Measurements from ENCODE around the gene UBL5.

GRCh38 chr19:9854282-9854846 lies 26.6 kb downstream of the UBL5 start:
- TF ChIP-seq EZH2 (IDR thresholded peaks at IDR 0.05; ENCODE audit: borderline replicate concordance, low read length): no peak
- TF ChIP-seq, protein P1, sequence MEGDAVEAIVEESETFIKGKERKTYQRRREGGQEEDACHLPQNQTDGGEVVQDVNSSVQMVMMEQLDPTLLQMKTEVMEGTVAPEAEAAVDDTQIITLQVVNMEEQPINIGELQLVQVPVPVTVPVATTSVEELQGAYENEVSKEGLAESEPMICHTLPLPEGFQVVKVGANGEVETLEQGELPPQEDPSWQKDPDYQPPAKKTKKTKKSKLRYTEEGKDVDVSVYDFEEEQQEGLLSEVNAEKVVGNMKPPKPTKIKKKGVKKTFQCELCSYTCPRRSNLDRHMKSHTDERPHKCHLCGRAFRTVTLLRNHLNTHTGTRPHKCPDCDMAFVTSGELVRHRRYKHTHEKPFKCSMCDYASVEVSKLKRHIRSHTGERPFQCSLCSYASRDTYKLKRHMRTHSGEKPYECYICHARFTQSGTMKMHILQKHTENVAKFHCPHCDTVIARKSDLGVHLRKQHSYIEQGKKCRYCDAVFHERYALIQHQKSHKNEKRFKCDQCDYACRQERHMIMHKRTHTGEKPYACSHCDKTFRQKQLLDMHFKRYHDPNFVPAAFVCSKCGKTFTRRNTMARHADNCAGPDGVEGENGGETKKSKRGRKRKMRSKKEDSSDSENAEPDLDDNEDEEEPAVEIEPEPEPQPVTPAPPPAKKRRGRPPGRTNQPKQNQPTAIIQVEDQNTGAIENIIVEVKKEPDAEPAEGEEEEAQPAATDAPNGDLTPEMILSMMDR (IDR thresholded peaks at IDR 0.05; ENCODE audit: low read length): no peak
